Ramos (cell line): Measurements from ENCODE around the gene TAPBP.
"Not testable (repeated sequence)": the region's sequence is repeated elsewhere in the genome, so short reads cannot be mapped to it uniquely, and the experiment has no call there.

Source experiments
- in situ Hi-C: fragments of 300-500 bp; cut with MboI; formaldehyde crosslinking; loops from one replicate; pipeline ENCODE4 v1.14.3; 2022; ENCODE audit warnings: low sequenced_read_pairs; ENCODE audit not compliant: unreplicated experiment

TAPBP gene

GRCh38 chr6:33313709-33314514 lies at the start of gene TAPBP:
Gene TAPBP, minus strand, starts transcription at chr6:33314078. Its CDS starts 37 bp downstream, at chr6:33314041.
- in situ Hi-C loops = no loop called here

GRCh38 chr6:33363486-33363885 lies 49.6 kb upstream of the TAPBP start:
- in situ Hi-C loops = not testable (repeated sequence)

- in situ Hi-C loops = no loop called here
Observed at GRCh38 chr6:33359331-33359730, 45.5 kb upstream of the TAPBP start.

GRCh38 chr6:33357160-33357871 lies 43.4 kb upstream of the TAPBP start:
- in situ Hi-C loops = not testable (repeated sequence)

- in situ Hi-C loops = no loop called here
Observed at GRCh38 chr6:33356295-33356694, 42.4 kb upstream of the TAPBP start.

GRCh38 chr6:33355860-33356259 lies 42.0 kb upstream of the TAPBP start:
- in situ Hi-C loops = not testable (repeated sequence)

- in situ Hi-C loops = no loop called here
Observed at GRCh38 chr6:33347816-33348215, 33.9 kb upstream of the TAPBP start.

GRCh38 chr6:33346972-33347371 lies 33.1 kb upstream of the TAPBP start:
- in situ Hi-C loops = not testable (repeated sequence)

GRCh38 chr6:33344701-33345697 lies 31.1 kb upstream of the TAPBP start:
- in situ Hi-C loops = no loop called here

- in situ Hi-C loops = no loop called here
Observed at GRCh38 chr6:33343953-33344611, 30.2 kb upstream of the TAPBP start.

- in situ Hi-C loops = not testable (repeated sequence)
Observed at GRCh38 chr6:33343606-33343952, 29.7 kb upstream of the TAPBP start.

GRCh38 chr6:33339193-33339592 lies 25.3 kb upstream of the TAPBP start:
- in situ Hi-C loops = no loop called here

- in situ Hi-C loops = no loop called here
Observed at GRCh38 chr6:33336495-33336894, 22.6 kb upstream of the TAPBP start.

GRCh38 chr6:33335916-33336315 lies 22.0 kb upstream of the TAPBP start:
- in situ Hi-C loops = no loop called here

GRCh38 chr6:33333666-33334065 lies 19.8 kb upstream of the TAPBP start:
- in situ Hi-C loops = no loop called here

- in situ Hi-C loops = no loop called here
Observed at GRCh38 chr6:33330736-33331135, 16.9 kb upstream of the TAPBP start.

- in situ Hi-C loops = no loop called here
Observed at GRCh38 chr6:33329058-33329457, 15.2 kb upstream of the TAPBP start.

- in situ Hi-C loops = no loop called here
Observed at GRCh38 chr6:33324125-33324524, 10.2 kb upstream of the TAPBP start.

- in situ Hi-C loops = no loop called here
Observed at GRCh38 chr6:33323623-33323948, 9.7 kb upstream of the TAPBP start.

GRCh38 chr6:33321227-33321626 lies 7.3 kb upstream of the TAPBP start:
- in situ Hi-C loops = no loop called here
